Measurements from ENCODE around the gene PADI6.

Gene PADI6

GRCh38 chr1:17441265-17441992, 69.4 kb downstream of the PADI6 start (continued):
- TF ChIP-seq HOXC10 (CRISPR knock-in tag; IDR thresholded peaks at IDR 0.05) (no peak), ZNF501 (tag by site-specific recombination; IDR thresholded peaks at IDR 0.05) (no peak), TSHZ1 (tag by site-specific recombination; IDR thresholded peaks at IDR 0.05; ENCODE audit: borderline replicate concordance) (no peak), ZNF610 (tag by site-specific recombination; IDR thresholded peaks at IDR 0.05; ENCODE audit: borderline replicate concordance) (no peak), ZNF561 (tag by site-specific recombination; IDR thresholded peaks at IDR 0.05; ENCODE audit: borderline replicate concordance) (no peak; the same call in 1 of the 2 replicates), ZNF366 (tag by site-specific recombination; conservative IDR thresholded peaks at IDR 0.05) (peak; percentile 70; the same call in 1 of the 2 replicates), ZNF24 (tag by site-specific recombination; IDR thresholded peaks at IDR 0.05) (no peak), ZNF133 (tag by site-specific recombination; IDR thresholded peaks at IDR 0.05) (no peak), MZF1 (tag by site-specific recombination; IDR thresholded peaks at IDR 0.05; ENCODE audit: borderline replicate concordance) (no peak), BCL6B (tag by site-specific recombination; IDR thresholded peaks at IDR 0.05) (no peak), KLF16 (tag by site-specific recombination; IDR thresholded peaks at IDR 0.05) (peak; percentile 34; the same call in 1 of the 2 replicates), ZNF292 (tag by site-specific recombination; IDR thresholded peaks at IDR 0.05; ENCODE audit: borderline replicate concordance, low read depth) (no peak), ZNF155 (tag by site-specific recombination; IDR thresholded peaks at IDR 0.05) (no peak), ZNF518A (tag by site-specific recombination; conservative IDR thresholded peaks at IDR 0.05; ENCODE audit: low read depth) (no peak; the same call in 1 of the 2 replicates), ZNF16 (tag by site-specific recombination; IDR thresholded peaks at IDR 0.05; ENCODE audit: low read depth) (no peak), REPIN1 (tag by site-specific recombination; IDR thresholded peaks at IDR 0.05; ENCODE audit: low read depth) (no peak), SCRT1 (tag by site-specific recombination; IDR thresholded peaks at IDR 0.05; ENCODE audit: borderline replicate concordance) (peak; percentile 44; the same call in 1 of the 2 replicates), PRDM6 (tag by site-specific recombination; IDR thresholded peaks at IDR 0.05) (peak; percentile 99), ZNF639 (tag by site-specific recombination; IDR thresholded peaks at IDR 0.05) (no peak), ZNF701 (tag by site-specific recombination; IDR thresholded peaks at IDR 0.05) (no peak), SP2 (tag by site-specific recombination; IDR thresholded peaks at IDR 0.05) (no peak), ZNF707 (tag by site-specific recombination; IDR thresholded peaks at IDR 0.05) (no peak), ZNF18 (tag by site-specific recombination; IDR thresholded peaks at IDR 0.05) (no peak), ZSCAN23 (tag by site-specific recombination; IDR thresholded peaks at IDR 0.05) (no peak)
